HG03342 (cell line): ENCODE results near the gene ORAI2.
"Not testable (repeated sequence)": the region's sequence is repeated elsewhere in the genome, so short reads cannot be mapped to it uniquely, and the experiment has no call there.

Source experiments
- ATAC-seq: cut with Tn5 transposase; IDR thresholded peaks from one replicate; pipeline ENCODE4 v1.9.1; 2021; ENCODE audit warnings: mild to moderate bottlenecking, moderate library complexity; ENCODE audit not compliant: unreplicated experiment

Gene ORAI2

GRCh38 chr7:102433219-102434038 lies at the start of gene ORAI2:
Gene ORAI2 (plus strand): TSS chr7:102433575. CDS start chr7:102438957, 5,382 bp downstream.
- ATAC-seq = peak; percentile 52

- ATAC-seq = no peak
Observed at GRCh38 chr7:102387064-102387463, 46.3 kb upstream of the ORAI2 start.

GRCh38 chr7:102389810-102390209 lies 43.6 kb upstream of the ORAI2 start:
- no peak for ATAC-seq

GRCh38 chr7:102390697-102391484 lies 42.5 kb upstream of the ORAI2 start:
- no peak for ATAC-seq

- no peak for ATAC-seq
Observed at GRCh38 chr7:102392330-102392729, 41.0 kb upstream of the ORAI2 start.

- ATAC-seq = no peak
Observed at GRCh38 chr7:102393467-102393866, 39.9 kb upstream of the ORAI2 start.

GRCh38 chr7:102395592-102395872 lies 37.8 kb upstream of the ORAI2 start:
- no peak for ATAC-seq

GRCh38 chr7:102395873-102396709 lies 37.3 kb upstream of the ORAI2 start, which contains the start of gene PRKRIP1:
Gene PRKRIP1 (plus strand): TSS chr7:102396363. CDS start chr7:102396412, 49 bp downstream.
- peak; percentile 98 for ATAC-seq

- no peak for ATAC-seq
Observed at GRCh38 chr7:102396710-102397019, 36.7 kb upstream of the ORAI2 start.

- no peak for ATAC-seq
Observed at GRCh38 chr7:102398543-102398942, 34.8 kb upstream of the ORAI2 start.

- no peak for ATAC-seq
Observed at GRCh38 chr7:102400360-102400759, 33.0 kb upstream of the ORAI2 start.

- ATAC-seq = no peak
Observed at GRCh38 chr7:102403563-102403962, 29.8 kb upstream of the ORAI2 start.

GRCh38 chr7:102404005-102404861 lies 29.1 kb upstream of the ORAI2 start:
- peak; percentile 90 for ATAC-seq

- ATAC-seq = not testable (repeated sequence)
Observed at GRCh38 chr7:102404862-102405188, 28.6 kb upstream of the ORAI2 start.

GRCh38 chr7:102407910-102408309 lies 25.5 kb upstream of the ORAI2 start:
- ATAC-seq = no peak

- ATAC-seq = not testable (repeated sequence)
Observed at GRCh38 chr7:102408530-102408929, 24.8 kb upstream of the ORAI2 start.

- no peak for ATAC-seq
Observed at GRCh38 chr7:102409340-102409739, 24.0 kb upstream of the ORAI2 start.

- no peak for ATAC-seq
Observed at GRCh38 chr7:102410123-102410522, 23.3 kb upstream of the ORAI2 start.

GRCh38 chr7:102410918-102411317 lies 22.5 kb upstream of the ORAI2 start:
- no peak for ATAC-seq

- ATAC-seq = no peak
Observed at GRCh38 chr7:102412548-102412947, 20.8 kb upstream of the ORAI2 start.

GRCh38 chr7:102413091-102413490 lies 20.3 kb upstream of the ORAI2 start:
- no peak for ATAC-seq
